Measurements from ENCODE around the gene KRCC1. TPM values are rescaled to one million over a fixed set of nuclear protein-coding genes. Genes with fewer than 3 reads are reported as not detected.

The KRCC1 gene
- polyA plus RNA-seq, 6 donors from 2014 or later = 35.8 to 75.8 (median 60.9) TPM

DNA sequence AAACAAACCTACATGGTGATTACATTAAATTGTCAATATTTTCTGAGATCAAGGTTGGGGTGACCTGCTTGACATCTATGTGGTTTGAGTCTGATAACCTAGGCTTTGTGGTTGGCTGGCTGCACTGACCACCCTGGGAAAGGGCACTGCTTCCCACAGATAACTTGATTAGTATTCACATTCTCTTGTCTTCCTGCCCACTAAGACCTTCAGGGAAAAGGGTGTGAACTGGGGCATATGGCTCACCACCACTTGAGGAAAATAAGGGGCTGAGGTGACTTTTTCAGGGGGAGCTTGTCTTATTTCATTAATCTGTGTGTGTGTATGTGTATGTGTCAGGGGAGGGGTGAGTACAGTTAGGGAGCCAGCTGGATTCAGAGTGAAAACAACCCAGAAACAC, 13.5 kb upstream of the KRCC1 start:
- no peak for ATAC-seq (ENCODE audit: low read depth in 2 of 2)
- Mint-ChIP-seq H3K36me3 (no peaks in the 10 kb centered on the region), H3K27me3 (no peaks in the 10 kb centered on the region), H3K4me3 (no peak overlapping the region), H3K27ac (peak overlapping the region in 1 of 6 donors; percentile 38), H3K9me3 (peaks cover 0 to 6% (median 3%) of the 10 kb centered on the region in 7 donors), H3K4me1 (no peaks in the 10 kb centered on the region)
- DNase-seq = no peak

DNA sequence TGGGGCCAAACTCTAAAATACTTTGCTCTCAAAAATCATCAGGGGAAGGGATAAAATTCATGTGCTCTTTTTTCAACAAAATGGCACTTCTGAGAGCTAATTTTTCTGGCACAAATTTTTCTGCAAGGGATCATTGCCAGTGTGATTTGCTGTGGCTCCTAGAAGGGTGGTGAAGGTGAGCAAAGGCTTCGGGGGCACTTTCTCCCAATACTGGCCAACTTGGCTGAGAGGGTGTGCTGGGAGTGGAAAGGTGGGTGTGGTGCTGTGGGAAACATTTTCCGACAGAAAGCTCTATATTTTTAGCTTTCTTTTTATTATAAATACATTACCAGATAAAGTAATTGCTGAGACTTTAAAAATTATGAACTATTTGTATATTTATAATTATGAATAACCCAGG, 12.5 kb upstream of the KRCC1 start:
- Mint-ChIP-seq H3K27ac (peak overlapping the region in 1 of 6 donors; percentile 15), H3K4me1 (no peaks in the 10 kb centered on the region), H3K9me3 (peaks cover 0 to 3% (median 0%) of the 10 kb centered on the region in 7 donors), H3K36me3 (no peaks in the 10 kb centered on the region), H3K4me3 (no peak overlapping the region), H3K27me3 (no peaks in the 10 kb centered on the region)
- ATAC-seq (ENCODE audit: low read depth in 2 of 2) = no peak
- DNase-seq = no peak

DNA sequence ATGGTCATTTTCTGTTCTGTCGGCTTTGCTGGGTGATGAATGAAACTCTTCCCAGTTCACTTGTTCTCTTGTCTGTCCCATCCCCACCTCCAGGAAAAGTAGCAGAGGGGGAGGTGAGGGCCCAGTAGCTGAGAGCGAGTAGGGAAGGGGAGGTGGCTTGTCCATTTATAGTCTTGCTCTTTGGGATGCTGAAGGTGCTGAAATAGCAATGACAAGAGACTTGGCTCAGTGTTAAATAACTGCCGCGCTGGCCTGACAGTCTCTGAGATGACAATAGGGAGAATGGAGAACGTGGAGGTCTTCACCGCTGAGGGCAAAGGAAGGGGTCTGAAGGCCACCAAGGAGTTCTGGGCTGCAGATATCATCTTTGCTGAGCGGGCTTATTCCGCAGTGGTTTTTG, 12.0 kb upstream of the KRCC1 start, which contains the start of gene SMYD1:
Gene SMYD1 (plus strand): TSS at position 228 of the 400 bp plus-strand sequence. CDS start 40 bp downstream, at position 268.
- H3K27me3 Mint-ChIP-seq = no peaks in the 10 kb centered on the region
- DNase-seq (no peak), ATAC-seq (ENCODE audit: low read depth in 2 of 2) (no peak)
- peak within 1 kb of the TSS in 2 of 6 donors; percentile 15 to 40 for H3K27ac Mint-ChIP-seq
- H3K4me3 Mint-ChIP-seq = no peak within 1 kb of the TSS
- peaks cover 0 to 2% (median 0%) of the 10 kb centered on the region in 7 donors for H3K9me3 Mint-ChIP-seq
- H3K4me1 Mint-ChIP-seq = no peaks in the 10 kb centered on the region
- H3K36me3 Mint-ChIP-seq = no peaks in the 10 kb centered on the region

DNA sequence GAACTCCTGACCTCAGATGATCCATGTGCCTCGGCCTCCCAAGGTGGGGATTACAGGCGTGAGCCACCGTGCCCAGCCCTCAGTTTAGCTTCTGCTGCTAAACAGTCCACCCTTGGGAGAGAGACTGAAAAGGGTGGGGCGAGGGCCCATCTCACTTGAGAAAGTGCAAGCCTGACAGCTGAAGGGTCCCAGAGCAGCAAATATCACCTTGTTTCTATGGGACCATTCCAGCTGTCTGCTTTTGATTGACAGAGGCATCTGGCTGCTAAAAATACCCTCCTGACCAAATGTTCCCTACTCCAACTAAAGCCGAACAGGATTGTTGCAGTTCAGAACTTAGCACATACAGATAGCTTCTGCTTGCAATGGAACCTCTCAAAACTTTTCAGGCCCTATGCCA, 11.6 kb upstream of the KRCC1 start:
- Mint-ChIP-seq H3K27me3 (no peaks in the 10 kb centered on the region), H3K4me3 (no peak overlapping the region), H3K27ac (no peak overlapping the region), H3K4me1 (no peaks in the 10 kb centered on the region), H3K9me3 (peaks cover 0 to under 1% (median 0%) of the 10 kb centered on the region in 7 donors), H3K36me3 (no peaks in the 10 kb centered on the region)
- ATAC-seq (ENCODE audit: low read depth in 2 of 2) = no peak
- no peak for DNase-seq

DNA sequence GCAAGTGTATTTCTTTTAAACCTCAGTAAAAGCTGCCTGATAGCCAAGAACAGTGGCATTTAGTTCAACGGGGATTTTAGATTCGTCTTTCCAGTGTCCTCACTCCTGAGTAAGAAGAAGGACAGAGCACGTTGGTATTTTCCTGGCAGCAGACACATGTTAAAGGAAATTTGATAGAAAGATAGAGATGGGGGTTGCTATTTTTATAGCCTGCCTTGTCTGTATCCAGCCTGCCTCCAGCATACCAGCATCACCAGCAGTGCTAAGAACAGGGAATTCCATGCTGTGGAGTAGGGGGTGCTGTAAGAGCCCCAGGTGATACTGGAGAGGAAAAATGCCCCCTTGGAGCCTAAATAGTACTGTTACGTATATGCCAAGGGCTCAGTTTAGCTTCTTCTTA, 11.0 kb upstream of the KRCC1 start:
- Mint-ChIP-seq H3K27me3 (no peaks in the 10 kb centered on the region), H3K36me3 (no peaks in the 10 kb centered on the region), H3K4me3 (no peak overlapping the region), H3K9me3 (no peaks in the 10 kb centered on the region), H3K27ac (no peak overlapping the region), H3K4me1 (no peaks in the 10 kb centered on the region)
- DNase-seq = no peak
- ATAC-seq (ENCODE audit: low read depth in 2 of 2) = no peak

DNA sequence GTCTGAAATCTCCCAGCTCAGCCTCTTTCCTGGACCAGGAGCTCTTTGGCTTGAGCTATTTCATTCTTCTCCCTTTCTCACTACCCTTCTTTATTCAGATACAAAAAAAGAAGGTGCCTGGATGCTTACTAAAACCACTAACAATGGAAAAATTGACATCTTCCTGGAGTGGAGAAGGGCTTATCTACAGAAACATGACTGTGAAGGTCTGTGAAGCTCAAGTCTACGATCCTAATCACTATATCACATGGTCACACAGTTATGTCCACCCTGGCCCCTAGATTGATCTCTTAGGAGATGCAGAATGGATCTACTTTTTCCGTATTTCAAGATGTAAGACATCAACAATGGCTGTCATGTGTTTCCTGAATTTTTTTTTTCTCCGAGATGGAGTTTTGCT, 5.7 kb upstream of the KRCC1 start:
- Mint-ChIP-seq H3K4me3 (no peak overlapping the region), H3K36me3 (no peaks in the 10 kb centered on the region), H3K27me3 (no peaks in the 10 kb centered on the region), H3K27ac (no peak overlapping the region), H3K4me1 (peaks cover 0 to 4% (median 2%) of the 10 kb centered on the region in 3 donors), H3K9me3 (no peaks in the 10 kb centered on the region)
- ATAC-seq (ENCODE audit: low read depth in 2 of 2) (no peak), DNase-seq (no peak)

DNA sequence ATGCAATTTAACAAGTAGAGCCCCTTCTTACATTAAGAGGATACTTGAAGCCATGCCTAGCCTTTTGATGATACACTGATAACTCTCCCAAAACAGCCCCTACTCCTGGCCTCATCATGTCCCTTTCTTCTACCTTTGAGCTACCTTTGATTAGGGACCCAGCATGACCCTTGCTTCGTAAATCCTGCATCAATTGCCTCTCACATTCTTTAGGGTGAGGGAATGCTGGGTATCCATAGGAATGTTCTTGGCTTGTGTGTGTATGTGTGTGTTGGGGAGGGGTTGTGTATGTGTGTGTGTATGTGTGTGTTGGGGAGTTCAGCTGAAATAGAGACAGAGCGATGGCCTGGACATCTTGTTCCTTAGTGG, 5.3 kb upstream of the KRCC1 start:
- ATAC-seq (ENCODE audit: low read depth in 2 of 2) (no peak), DNase-seq (no peak)
- H3K4me1 Mint-ChIP-seq = peaks cover 4 to 8% (median 6%) of the 10 kb centered on the region in 3 donors
- no peak overlapping the region for H3K4me3 Mint-ChIP-seq
- H3K36me3 Mint-ChIP-seq = no peaks in the 10 kb centered on the region
- H3K27me3 Mint-ChIP-seq = no peaks in the 10 kb centered on the region
- no peak overlapping the region for H3K27ac Mint-ChIP-seq
- no peaks in the 10 kb centered on the region for H3K9me3 Mint-ChIP-seq

DNA sequence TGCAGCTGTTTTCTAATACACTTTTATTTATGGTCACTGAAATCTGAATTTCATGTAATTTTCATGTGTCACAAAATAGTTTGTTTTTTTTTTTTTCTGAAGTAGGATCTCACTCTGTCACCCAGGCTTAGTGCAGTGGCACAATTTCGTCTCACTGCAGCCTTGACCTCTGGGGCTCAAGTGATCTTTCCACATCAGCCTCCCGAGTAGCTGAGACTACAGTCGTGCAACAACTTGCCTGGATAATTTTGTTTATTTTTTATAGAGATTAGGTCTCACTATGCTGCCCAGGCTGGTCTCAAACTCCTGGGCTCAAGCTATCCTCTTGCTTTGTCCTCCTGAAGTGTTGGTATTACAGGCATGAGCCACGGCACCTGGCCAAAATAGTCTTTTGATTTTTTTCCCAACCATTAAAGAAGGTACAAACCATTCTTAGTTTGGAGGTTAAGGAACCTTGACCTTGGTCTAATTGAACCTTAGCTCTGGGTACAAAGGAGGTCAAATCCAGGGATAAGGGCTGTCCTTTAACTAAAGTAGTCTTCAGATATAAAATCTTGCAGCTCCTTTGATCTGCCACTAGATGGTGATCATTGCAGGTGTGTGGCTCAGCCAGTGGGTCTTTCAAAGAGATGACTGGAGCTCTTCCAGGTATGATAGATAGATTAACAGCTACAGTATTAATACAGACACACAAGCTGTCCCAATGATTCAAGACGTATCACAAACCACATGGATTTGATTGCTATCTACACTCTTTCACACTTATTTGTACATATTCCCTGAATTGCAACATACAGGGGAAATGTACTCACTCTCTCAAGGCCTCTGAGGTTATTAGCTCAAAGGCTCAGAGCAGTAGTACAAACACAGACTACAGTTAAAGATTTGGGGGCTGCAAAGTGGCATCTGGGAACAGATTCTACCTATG, 4.7 kb upstream of the KRCC1 start:
- Mint-ChIP-seq H3K27me3 (no peaks in the 10 kb centered on the region), H3K36me3 (peaks cover 0 to 1% of the 10 kb centered on the region in 2 donors), H3K9me3 (no peaks in the 10 kb centered on the region), H3K4me1 (peaks cover 7 to 11% (median 10%) of the 10 kb centered on the region in 3 donors), H3K4me3 (no peak overlapping the region), H3K27ac (no peak overlapping the region)
- peak; percentile 46 for DNase-seq
- ATAC-seq (ENCODE audit: low read depth in 2 of 2) = peak in 1 of 2 donors; percentile 18

DNA sequence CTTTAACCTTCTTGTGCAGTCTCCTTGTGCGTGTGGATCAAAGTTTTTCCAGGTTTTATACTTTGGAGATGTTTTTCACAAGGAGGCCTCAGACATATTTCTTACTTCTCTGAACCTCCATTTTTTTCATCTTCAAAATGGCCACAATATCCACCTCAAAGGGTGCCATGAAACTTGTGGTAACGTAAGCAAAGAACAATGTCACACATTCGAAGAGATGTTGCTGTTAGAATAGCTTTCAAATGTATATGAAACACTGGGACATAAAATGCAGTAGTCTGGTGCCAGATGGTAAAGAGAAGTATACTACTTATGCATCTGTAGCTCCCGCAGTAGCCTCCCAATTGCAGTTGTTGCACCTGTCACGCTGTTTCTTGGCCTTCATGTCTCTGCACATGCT, 2.6 kb upstream of the KRCC1 start:
- H3K27ac Mint-ChIP-seq = no peak overlapping the region

DNA sequence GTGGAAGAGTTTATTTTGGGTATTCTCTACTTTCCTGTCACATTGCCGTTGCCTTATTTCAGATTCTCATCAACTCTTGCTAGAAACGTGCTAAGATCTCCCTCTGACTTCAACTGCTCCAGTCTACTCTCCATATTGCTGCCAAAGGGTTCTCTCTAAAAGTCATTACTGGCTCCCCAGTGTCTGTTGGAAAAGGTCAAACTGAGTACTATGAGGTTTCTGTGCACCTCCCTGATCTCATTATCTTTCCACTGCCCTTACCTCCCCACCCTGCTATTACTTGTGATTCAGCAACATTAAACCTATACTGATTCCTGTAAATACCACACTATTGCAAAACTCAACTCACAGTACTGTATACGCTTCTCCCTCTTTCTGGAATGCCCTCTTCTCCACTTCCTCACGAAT, 1.9 kb upstream of the KRCC1 start:
- DNase-seq = no peak
- Mint-ChIP-seq H3K27me3 (no peaks in the 10 kb centered on the region), H3K27ac (peak overlapping the region in 4 of 6 donors; percentile 5 to 99 (median 72)), H3K9me3 (no peaks in the 10 kb centered on the region), H3K36me3 (peaks cover 0 to 7% of the 10 kb centered on the region in 2 donors), H3K4me3 (peak overlapping the region in 2 of 8 donors; percentile 9 to 92), H3K4me1 (peaks cover 31 to 35% (median 34%) of the 10 kb centered on the region in 3 donors)
- no peak for ATAC-seq (ENCODE audit: low read depth in 2 of 2)

More for the DNA sequence above, 2.6 kb upstream of the KRCC1 start:
- Mint-ChIP-seq H3K27me3 (no peaks in the 10 kb centered on the region), H3K4me1 (peaks cover 28 to 31% (median 30%) of the 10 kb centered on the region in 3 donors), H3K36me3 (peaks cover 0 to 7% of the 10 kb centered on the region in 2 donors), H3K4me3 (peak overlapping the region in 1 of 8 donors; percentile 92), H3K9me3 (no peaks in the 10 kb centered on the region)
- no peak for DNase-seq
- ATAC-seq (ENCODE audit: low read depth in 2 of 2) = no peak

DNA sequence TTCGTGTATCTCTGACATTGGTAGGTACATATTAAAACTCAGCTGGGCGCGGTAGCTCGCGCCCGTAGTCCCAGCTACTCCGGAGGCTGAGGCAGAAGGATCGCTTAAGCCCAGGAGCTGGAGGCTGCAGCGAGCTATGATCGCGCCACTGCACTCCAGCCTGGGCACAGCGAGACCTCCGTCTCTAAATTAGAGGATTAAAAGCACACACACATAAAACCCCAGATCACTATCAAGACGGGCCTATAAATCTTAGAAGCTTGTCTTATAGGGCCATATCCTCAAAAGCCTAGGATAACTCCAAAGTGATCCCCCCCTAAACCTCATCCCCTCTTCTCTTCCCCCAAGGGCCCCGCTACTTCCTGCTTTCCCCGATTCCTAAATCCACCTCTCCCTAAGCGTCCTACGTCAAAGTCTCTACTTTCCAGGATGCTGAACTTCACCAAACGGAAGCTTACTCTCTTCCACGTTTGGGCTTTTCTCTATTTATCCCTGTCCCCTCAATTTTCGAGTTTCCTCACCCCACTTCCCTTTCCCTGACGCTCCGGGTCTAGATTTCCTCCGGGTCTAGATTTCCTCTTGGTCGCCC, 707 bp downstream of the KRCC1 start:
- Mint-ChIP-seq H3K4me3 (peak overlapping the region; percentile 89 to 99 (median 97)), H3K27ac (peak overlapping the region; percentile 96 to 99 (median 98)), H3K9me3 (no peaks in the 10 kb centered on the region), H3K4me1 (peaks cover 34 to 45% (median 34%) of the 10 kb centered on the region in 3 donors), H3K27me3 (no peaks in the 10 kb centered on the region), H3K36me3 (peaks cover 0 to 7% of the 10 kb centered on the region in 2 donors)
- ATAC-seq (ENCODE audit: low read depth in 2 of 2) (no peak), DNase-seq (peak; percentile 6)

DNA sequence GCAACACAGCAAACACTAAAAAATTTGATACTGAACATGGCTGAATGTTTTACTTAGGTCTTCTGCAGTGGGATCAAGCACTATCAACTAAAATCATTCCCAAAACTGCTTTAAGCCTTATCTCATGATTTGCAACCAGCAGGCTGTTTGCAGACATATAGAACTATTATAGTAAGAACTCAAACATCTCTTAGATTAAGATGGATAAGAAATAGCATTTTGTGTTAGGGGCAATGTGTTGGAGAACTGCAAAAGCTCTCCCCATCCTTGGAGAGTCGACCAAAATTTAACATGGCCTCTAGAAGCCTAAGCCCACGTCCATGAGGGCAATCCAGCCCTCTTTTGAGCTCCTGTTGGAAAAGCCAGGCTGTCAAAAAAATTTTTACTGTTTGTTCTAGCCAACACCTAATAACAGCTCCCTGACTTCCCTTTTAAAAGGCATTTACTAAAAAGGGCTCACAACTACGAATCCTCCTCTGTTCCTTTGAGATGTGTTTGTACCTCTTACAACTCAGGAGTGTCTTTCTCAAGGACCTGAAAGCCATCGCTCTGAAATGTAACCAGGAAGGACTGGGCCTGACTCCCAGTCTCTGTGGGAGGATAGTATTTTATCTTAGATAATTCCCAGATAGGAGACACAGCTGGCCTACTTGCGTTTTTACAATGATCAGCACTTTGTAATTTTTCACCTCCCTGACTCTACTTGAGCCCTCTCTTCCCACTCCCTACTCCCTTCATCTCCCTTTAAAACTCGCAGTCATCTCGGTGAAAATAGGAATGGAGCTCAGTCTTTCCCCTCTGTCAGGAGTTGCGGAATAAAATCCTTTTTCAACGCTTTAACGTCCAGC, 1.4 kb downstream of the KRCC1 start:
- peaks cover 34 to 53% (median 34%) of the 10 kb centered on the region in 3 donors for H3K4me1 Mint-ChIP-seq
- no peak for DNase-seq

DNA sequence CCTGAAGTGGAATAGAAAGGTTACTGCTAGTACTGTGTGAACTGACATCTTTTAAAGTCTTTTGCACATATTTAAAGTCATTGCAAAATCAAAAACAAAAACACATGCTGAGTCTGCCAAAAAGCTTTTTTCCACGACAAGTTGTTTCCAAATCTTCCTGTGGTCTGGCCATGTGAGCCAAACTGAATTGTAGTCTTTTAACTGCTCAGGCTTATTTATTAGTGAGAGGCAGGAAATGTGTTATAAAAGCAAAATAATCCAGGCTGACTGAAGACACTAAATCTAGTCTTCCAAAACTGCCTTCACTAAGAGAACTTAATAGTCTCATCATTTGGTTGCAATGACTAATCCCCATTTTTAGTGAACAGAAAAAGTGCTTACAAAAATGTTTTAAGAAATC, 2.3 kb downstream of the KRCC1 start:
- Mint-ChIP-seq H3K4me3 (peak overlapping the region in 7 of 8 donors; percentile 22 to 99 (median 94)), H3K27me3 (no peaks in the 10 kb centered on the region), H3K4me1 (peaks cover 34 to 60% (median 34%) of the 10 kb centered on the region in 3 donors), H3K9me3 (no peaks in the 10 kb centered on the region), H3K27ac (peak overlapping the region in 5 of 6 donors; percentile 3 to 99 (median 98)), H3K36me3 (peaks cover 0 to 7% of the 10 kb centered on the region in 2 donors)
- ATAC-seq (ENCODE audit: low read depth in 2 of 2) (no peak), DNase-seq (no peak)

More for the DNA sequence above, 1.4 kb downstream of the KRCC1 start:
- H3K9me3 Mint-ChIP-seq = no peaks in the 10 kb centered on the region
- H3K27me3 Mint-ChIP-seq = no peaks in the 10 kb centered on the region
- peaks cover 0 to 7% of the 10 kb centered on the region in 2 donors for H3K36me3 Mint-ChIP-seq
- H3K27ac Mint-ChIP-seq = peak overlapping the region; percentile 26 to 99 (median 98)
- peak overlapping the region; percentile 89 to 99 (median 97) for H3K4me3 Mint-ChIP-seq
- ATAC-seq (ENCODE audit: low read depth in 2 of 2) = no peak
